GM19099 (cell line): ENCODE results near the gene TMEM200B.

ENCODE experiments used
- POLR2A ChIP-seq: IDR thresholded peaks from 3 replicates; pipeline ENCODE4 v1.6.1; 2011; ENCODE audit warnings: low read depth; ENCODE audit not compliant: insufficient read length; ENCODE audit errors: extremely low read depth

TMEM200B gene

GRCh38 chr1:29096231-29096886 lies 27.3 kb downstream of the TMEM200B start:
- TF ChIP-seq POLR2A = no peak

GRCh38 chr1:29094954-29095353 lies 28.7 kb downstream of the TMEM200B start:
- TF ChIP-seq POLR2A = no peak

- TF ChIP-seq POLR2A = no peak
These were observed 29.3 kb downstream of the TMEM200B start for GRCh38 chr1:29094433-29094832.

GRCh38 chr1:29090937-29091618 lies 32.6 kb downstream of the TMEM200B start:
- no peak for TF ChIP-seq POLR2A

- TF ChIP-seq POLR2A = no peak
These were observed 39.5 kb downstream of the TMEM200B start for GRCh38 chr1:29084196-29084521.

- no peak for TF ChIP-seq POLR2A
These were observed 40.1 kb downstream of the TMEM200B start for GRCh38 chr1:29083317-29084195.

- TF ChIP-seq POLR2A = no peak
These were observed 41.2 kb downstream of the TMEM200B start for GRCh38 chr1:29082519-29082918.

GRCh38 chr1:29081201-29081600 lies 42.5 kb downstream of the TMEM200B start:
- no peak for TF ChIP-seq POLR2A

- no peak for TF ChIP-seq POLR2A
These were observed 46.5 kb downstream of the TMEM200B start for GRCh38 chr1:29077155-29077554.
